IPS DF 4.7 (cell line): ENCODE measurements around the gene EPYC.

Experiments used
- DNase-seq: peaks from one replicate; pipeline ENCODE4 v3.0.0-alpha.2; 2013; ENCODE audit warnings: low spot score; ENCODE audit errors: extremely low read depth

The EPYC gene

GRCh38 chr12:91004872-91005271 is at the start of gene EPYC:
Gene EPYC, minus strand, starts transcription at chr12:91004972. Its CDS starts 2,407 bp downstream, at chr12:91002565.
- DNase-seq: no peak

GRCh38 chr12:91053951-91054715 is 49.4 kb upstream of the EPYC start:
- DNase-seq: no peak

GRCh38 chr12:91052026-91052425 is 47.3 kb upstream of the EPYC start:
- DNase-seq: no peak

- no peak for DNase-seq
Measured at GRCh38 chr12:91044586-91044985, 39.8 kb upstream of the EPYC start.

GRCh38 chr12:91043408-91043807 is 38.6 kb upstream of the EPYC start:
- DNase-seq: no peak

- DNase-seq: no peak
Measured at GRCh38 chr12:91040096-91040755, 35.5 kb upstream of the EPYC start.

GRCh38 chr12:91037276-91037675 is 32.5 kb upstream of the EPYC start:
- no peak for DNase-seq

GRCh38 chr12:91033251-91033650 is 28.5 kb upstream of the EPYC start:
- DNase-seq: no peak

- no peak for DNase-seq
Measured at GRCh38 chr12:91023326-91024004, 18.7 kb upstream of the EPYC start.

GRCh38 chr12:91021076-91021475 is 16.3 kb upstream of the EPYC start:
- no peak for DNase-seq

- no peak for DNase-seq
Measured at GRCh38 chr12:91019455-91019854, 14.7 kb upstream of the EPYC start.

GRCh38 chr12:91017511-91018263 is 12.9 kb upstream of the EPYC start:
- DNase-seq: no peak

GRCh38 chr12:91017043-91017442 is 12.3 kb upstream of the EPYC start:
- DNase-seq: no peak

- no peak for DNase-seq
Measured at GRCh38 chr12:91009319-91009950, 4.7 kb upstream of the EPYC start.

GRCh38 chr12:91007531-91008290 is 2.9 kb upstream of the EPYC start:
- no peak for DNase-seq

- DNase-seq: no peak
Measured at GRCh38 chr12:91003737-91004136, 1.0 kb downstream of the EPYC start.

GRCh38 chr12:91001306-91001705 is 3.5 kb downstream of the EPYC start:
- DNase-seq: no peak

GRCh38 chr12:90999966-91000365 is 4.8 kb downstream of the EPYC start:
- DNase-seq: no peak

- no peak for DNase-seq
Measured at GRCh38 chr12:90999527-90999926, 5.2 kb downstream of the EPYC start.

GRCh38 chr12:90995010-90995409 is 9.8 kb downstream of the EPYC start:
- DNase-seq: no peak
